ENCODE data around the gene SLC2A11. TPM values are rescaled to one million over a fixed set of nuclear protein-coding genes. Genes with fewer than 3 reads are reported as not detected.
"Not testable (repeated sequence)": the region's sequence is repeated elsewhere in the genome, so short reads cannot be mapped to it uniquely, and the experiment has no call there.

The SLC2A11 gene
- polyA plus RNA-seq, 3 donors, result 28.2 to 53.7 (median 31.6) TPM

- DNase-seq (ENCODE audit: extremely low read depth in 1 of 11, low read depth in 9 of 11, low spot score in 4 of 11), result peak; percentile 92 to 99 (median 98)
Observed at GRCh38 chr22:23913661-23914353, 56.1 kb downstream of the SLC2A11 start.

- DNase-seq (ENCODE audit: extremely low read depth in 1 of 11, low read depth in 9 of 11, low spot score in 4 of 11), result no peak
Observed at GRCh38 chr22:23915290-23915689, 57.6 kb downstream of the SLC2A11 start.

- DNase-seq (ENCODE audit: extremely low read depth in 1 of 11, low read depth in 9 of 11, low spot score in 4 of 11), result not testable (repeated sequence)
Observed at GRCh38 chr22:23920267-23920611, 62.6 kb downstream of the SLC2A11 start.

- DNase-seq (ENCODE audit: extremely low read depth in 1 of 11, low read depth in 9 of 11, low spot score in 4 of 11), result not testable (repeated sequence)
Observed at GRCh38 chr22:23921586-23922201, 64.0 kb downstream of the SLC2A11 start.

- no peak for DNase-seq (ENCODE audit: extremely low read depth in 1 of 11, low read depth in 9 of 11, low spot score in 4 of 11)
Observed at GRCh38 chr22:23922921-23923320, 65.2 kb downstream of the SLC2A11 start.

- DNase-seq (ENCODE audit: extremely low read depth in 1 of 11, low read depth in 9 of 11, low spot score in 4 of 11), result no peak
Observed at GRCh38 chr22:23925020-23925606, 67.4 kb downstream of the SLC2A11 start.

GRCh38 chr22:23926561-23926960, 68.9 kb downstream of the SLC2A11 start:
- DNase-seq (ENCODE audit: extremely low read depth in 1 of 11, low read depth in 9 of 11, low spot score in 4 of 11), result no peak

Other genes with a start within 250 kb of the SLC2A11 start
- gene DRICH1, start 225.6 kb upstream of the SLC2A11 start, polyA plus RNA-seq (ENCODE audit: insufficient read length in 3 of 3), result 1 to 10 TPM; 1.9 to 3.3 (median 2.9) TPM
- gene RGL4, start 166.9 kb upstream of the SLC2A11 start, polyA plus RNA-seq (ENCODE audit: insufficient read length in 3 of 3), result 1 to 10 TPM; 2.3 to 6.7 (median 2.8) TPM
- 1 to 10 TPM; 5.9 to 7.6 (median 5.9) TPM for gene ZNF70, start 106.8 kb upstream of the SLC2A11 start, polyA plus RNA-seq (ENCODE audit: insufficient read length in 3 of 3)
- 1 to 10 TPM in 1 of 3 donors, under 1 TPM in 2; 0.50 to 1.2 (median 0.96) TPM for gene VPREB3, start 103.5 kb upstream of the SLC2A11 start, polyA plus RNA-seq (ENCODE audit: insufficient read length in 3 of 3)
- 1 to 10 TPM; 2.4 to 3.5 (median 3.2) TPM for gene C22orf15, start 94.9 kb upstream of the SLC2A11 start, polyA plus RNA-seq (ENCODE audit: insufficient read length in 3 of 3)
- gene CHCHD10, start 89.9 kb upstream of the SLC2A11 start, polyA plus RNA-seq (ENCODE audit: insufficient read length in 3 of 3), result 100 to 1,000 TPM in 1 of 3 donors, 10 to 100 TPM in 2; 62.2 to 122 (median 98.4) TPM
- 10 to 100 TPM; 16.8 to 21.6 (median 20.2) TPM for gene MMP11, start 85.0 kb upstream of the SLC2A11 start, polyA plus RNA-seq (ENCODE audit: insufficient read length in 3 of 3)
- 100 to 1,000 TPM; 158 to 212 (median 202) TPM for gene SMARCB1, start 70.9 kb upstream of the SLC2A11 start, polyA plus RNA-seq (ENCODE audit: insufficient read length in 3 of 3)
- gene DERL3, start 18.9 kb upstream of the SLC2A11 start, polyA plus RNA-seq (ENCODE audit: insufficient read length in 3 of 3), result 1 to 10 TPM; 3.8 to 6.4 (median 6.0) TPM
- gene MIF, start 36.5 kb downstream of the SLC2A11 start, polyA plus RNA-seq (ENCODE audit: insufficient read length in 3 of 3), result 100 to 1,000 TPM; 170 to 335 (median 300) TPM
- gene GSTT2B, start 103.3 kb downstream of the SLC2A11 start, polyA plus RNA-seq (ENCODE audit: insufficient read length in 3 of 3), result 10 to 100 TPM; 13.0 to 16.1 (median 13.1) TPM
- 1 to 10 TPM; 7.6 to 9.7 (median 8.0) TPM for gene DDTL, start 109.0 kb downstream of the SLC2A11 start, polyA plus RNA-seq (ENCODE audit: insufficient read length in 3 of 3)
- 10 to 100 TPM; 73.3 to 91.4 (median 85.5) TPM for gene DDT, start 116.6 kb downstream of the SLC2A11 start, polyA plus RNA-seq (ENCODE audit: insufficient read length in 3 of 3)
- gene GSTT2, start 122.3 kb downstream of the SLC2A11 start, polyA plus RNA-seq (ENCODE audit: insufficient read length in 3 of 3), result 1 to 10 TPM in 2 of 3 donors, not detected in 1; 1.8 to 2.5 TPM
- gene GSTT4, start 147.6 kb downstream of the SLC2A11 start, polyA plus RNA-seq (ENCODE audit: insufficient read length in 3 of 3), result not detected
- 10 to 100 TPM; 45.2 to 62.5 (median 57.2) TPM for gene CABIN1, start 153.4 kb downstream of the SLC2A11 start, polyA plus RNA-seq (ENCODE audit: insufficient read length in 3 of 3)

All from renal cortex interstitium (tissue), 11 donors.